ENCODE measurements around the gene NEK4.

NEK4 gene

GRCh38 chr3:52663098-52663497, 107.6 kb downstream of the NEK4 start:
- DNase-seq (ENCODE audit: low read depth), result no peak

- DNase-seq (ENCODE audit: low read depth), result no peak
Observed at GRCh38 chr3:52660046-52660445, 110.7 kb downstream of the NEK4 start.

Measured in activated T-helper 9 cell treated with anti-CD3 and anti-CD28 coated beads, Interleukin-2, amount 50 U/mL, for 16 hours (primary cell).